Measurements from ENCODE around the gene DDAH1.
"Not testable (repeated sequence)": the region's sequence is repeated elsewhere in the genome, so short reads cannot be mapped to it uniquely, and the experiment has no call there.

DNA sequence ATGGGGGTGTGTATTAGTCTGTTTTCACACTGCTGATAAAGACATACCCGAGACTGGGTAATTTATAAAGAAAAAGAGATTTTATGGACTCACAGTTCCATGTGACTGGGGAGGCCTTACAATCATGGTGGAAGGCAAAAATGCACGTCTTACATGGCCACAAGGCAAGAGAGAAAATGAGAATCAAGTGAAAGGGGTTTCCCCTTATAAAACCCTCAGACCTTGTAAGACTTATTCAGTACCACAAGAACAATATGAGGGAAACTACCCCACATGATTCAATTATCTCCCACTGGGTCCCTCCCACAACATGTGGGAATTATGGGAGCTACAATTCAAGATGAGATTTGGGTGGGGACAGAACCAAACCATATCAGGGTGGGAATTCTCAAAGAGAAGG lies 5.2 kb upstream of the DDAH1 start:
- not testable (repeated sequence) for TF ChIP-seq POLR2A (IDR thresholded peaks at IDR 0.05; ENCODE audit: low read length); ZNF302 (CRISPR knock-in tag; IDR thresholded peaks at IDR 0.05); CHD2 (IDR thresholded peaks at IDR 0.05; ENCODE audit: low read length, partially characterized antibody); POLR2AphosphoS2 (conservative IDR thresholded peaks at IDR 0.05; ENCODE audit: low read length); CEBPB (IDR thresholded peaks at IDR 0.05); RFX5 (IDR thresholded peaks at IDR 0.05)
- TF ChIP-seq, protein P1, sequence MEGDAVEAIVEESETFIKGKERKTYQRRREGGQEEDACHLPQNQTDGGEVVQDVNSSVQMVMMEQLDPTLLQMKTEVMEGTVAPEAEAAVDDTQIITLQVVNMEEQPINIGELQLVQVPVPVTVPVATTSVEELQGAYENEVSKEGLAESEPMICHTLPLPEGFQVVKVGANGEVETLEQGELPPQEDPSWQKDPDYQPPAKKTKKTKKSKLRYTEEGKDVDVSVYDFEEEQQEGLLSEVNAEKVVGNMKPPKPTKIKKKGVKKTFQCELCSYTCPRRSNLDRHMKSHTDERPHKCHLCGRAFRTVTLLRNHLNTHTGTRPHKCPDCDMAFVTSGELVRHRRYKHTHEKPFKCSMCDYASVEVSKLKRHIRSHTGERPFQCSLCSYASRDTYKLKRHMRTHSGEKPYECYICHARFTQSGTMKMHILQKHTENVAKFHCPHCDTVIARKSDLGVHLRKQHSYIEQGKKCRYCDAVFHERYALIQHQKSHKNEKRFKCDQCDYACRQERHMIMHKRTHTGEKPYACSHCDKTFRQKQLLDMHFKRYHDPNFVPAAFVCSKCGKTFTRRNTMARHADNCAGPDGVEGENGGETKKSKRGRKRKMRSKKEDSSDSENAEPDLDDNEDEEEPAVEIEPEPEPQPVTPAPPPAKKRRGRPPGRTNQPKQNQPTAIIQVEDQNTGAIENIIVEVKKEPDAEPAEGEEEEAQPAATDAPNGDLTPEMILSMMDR (IDR thresholded peaks at IDR 0.05) = not testable (repeated sequence)
- TF ChIP-seq, protein P2, sequence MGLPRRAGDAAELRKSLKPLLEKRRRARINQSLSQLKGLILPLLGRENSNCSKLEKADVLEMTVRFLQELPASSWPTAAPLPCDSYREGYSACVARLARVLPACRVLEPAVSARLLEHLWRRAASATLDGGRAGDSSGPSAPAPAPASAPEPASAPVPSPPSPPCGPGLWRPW (IDR thresholded peaks at IDR 0.05) = not testable (repeated sequence)
- TF ChIP-seq, protein P3, sequence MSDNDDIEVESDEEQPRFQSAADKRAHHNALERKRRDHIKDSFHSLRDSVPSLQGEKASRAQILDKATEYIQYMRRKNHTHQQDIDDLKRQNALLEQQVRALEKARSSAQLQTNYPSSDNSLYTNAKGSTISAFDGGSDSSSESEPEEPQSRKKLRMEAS (IDR thresholded peaks at IDR 0.05) = not testable (repeated sequence)
- TF ChIP-seq, protein P4, sequence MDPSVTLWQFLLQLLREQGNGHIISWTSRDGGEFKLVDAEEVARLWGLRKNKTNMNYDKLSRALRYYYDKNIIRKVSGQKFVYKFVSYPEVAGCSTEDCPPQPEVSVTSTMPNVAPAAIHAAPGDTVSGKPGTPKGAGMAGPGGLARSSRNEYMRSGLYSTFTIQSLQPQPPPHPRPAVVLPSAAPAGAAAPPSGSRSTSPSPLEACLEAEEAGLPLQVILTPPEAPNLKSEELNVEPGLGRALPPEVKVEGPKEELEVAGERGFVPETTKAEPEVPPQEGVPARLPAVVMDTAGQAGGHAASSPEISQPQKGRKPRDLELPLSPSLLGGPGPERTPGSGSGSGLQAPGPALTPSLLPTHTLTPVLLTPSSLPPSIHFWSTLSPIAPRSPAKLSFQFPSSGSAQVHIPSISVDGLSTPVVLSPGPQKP (IDR thresholded peaks at IDR 0.05; ENCODE audit: low read depth, low read length) = not testable (repeated sequence)
